ENCODE measurements around the gene TMEM182. TPM values are rescaled to one million over a fixed set of nuclear protein-coding genes. Genes with fewer than 3 reads are reported as not detected.

The TMEM182 gene
- total RNA-seq, 2 experiments from 2014 or later, result 2.0 to 2.7 TPM

- H3K4me1 Mint-ChIP-seq (ENCODE audit: low read depth), result no peaks in the 10 kb centered on the region
- H3K9me3 Mint-ChIP-seq, result no peaks in the 10 kb centered on the region
- TF ChIP-seq CTCF (IDR thresholded peaks at IDR 0.05), result no peak
- Histone ChIP-seq H3K27ac (ENCODE audit: low read depth in 1 of 2, low read length in 2 of 2) (no peak overlapping the region), H3K36me3 (ENCODE audit: insufficient read depth, low read length) (no peaks in the 10 kb centered on the region), H3K4me1 (ENCODE audit: insufficient read depth, low read length) (no peaks in the 10 kb centered on the region), H3K9me3 (ENCODE audit: control insufficient read depth in 1 of 2, insufficient read depth in 1 of 2, low read length in 2 of 2) (no peaks in the 10 kb centered on the region), H3K4me3 (ENCODE audit: low read length) (no peak overlapping the region), H3K27me3 (ENCODE audit: control insufficient read depth in 1 of 2, insufficient read depth in 2 of 2, low read length in 2 of 2) (no peaks in the 10 kb centered on the region)
- ATAC-seq (ENCODE audit: poor library complexity) (no peak), DNase-seq (no peak)
- H3K27ac Mint-ChIP-seq, result no peak overlapping the region
- H3K4me3 Mint-ChIP-seq, result no peak overlapping the region
- H3K36me3 Mint-ChIP-seq (ENCODE audit: low read depth), result peaks cover 25% of the 10 kb centered on the region
- intact Hi-C loops (cut with DNase I, micrococcal nuclease), result no loop called here
- ChIA-PET POLR2A (interaction anchor here (0.6 kb wide), 1 partner anchor 16 kb away, joined by 3 read pairs; no protein-coding TSS in a partner anchor), CTCF (no interaction called here)
- H3K27me3 Mint-ChIP-seq, result no peaks in the 10 kb centered on the region
Observed at GRCh38 chr2:102784940-102785339, 23.1 kb downstream of the TMEM182 start.

- no peak for DNase-seq
- no peak for ATAC-seq (ENCODE audit: poor library complexity)
- CTCF ChIA-PET, result no interaction called here
- H3K9me3 Mint-ChIP-seq, result no peaks in the 10 kb centered on the region
- no peaks in the 10 kb centered on the region for H3K9me3 ChIP-seq (ENCODE audit: control insufficient read depth in 1 of 2, insufficient read depth in 1 of 2, low read length in 2 of 2)
- H3K4me1 ChIP-seq (ENCODE audit: insufficient read depth, low read length), result no peaks in the 10 kb centered on the region
- intact Hi-C loops (cut with DNase I, micrococcal nuclease), result no loop called here
- POLR2A ChIA-PET, result no interaction called here
- no peak overlapping the region for H3K4me3 Mint-ChIP-seq
- no peak overlapping the region for H3K27ac ChIP-seq (ENCODE audit: low read depth in 1 of 2, low read length in 2 of 2)
- no peaks in the 10 kb centered on the region for H3K4me1 Mint-ChIP-seq (ENCODE audit: low read depth)
- H3K4me3 ChIP-seq (ENCODE audit: low read length), result no peak overlapping the region
- no peak for TF ChIP-seq CTCF (IDR thresholded peaks at IDR 0.05)
- H3K36me3 Mint-ChIP-seq (ENCODE audit: low read depth), result peaks cover 17% of the 10 kb centered on the region
- no peaks in the 10 kb centered on the region for H3K27me3 ChIP-seq (ENCODE audit: control insufficient read depth in 1 of 2, insufficient read depth in 2 of 2, low read length in 2 of 2)
- H3K27ac Mint-ChIP-seq, result no peak overlapping the region
- no peaks in the 10 kb centered on the region for H3K27me3 Mint-ChIP-seq
- H3K36me3 ChIP-seq (ENCODE audit: insufficient read depth, low read length), result no peaks in the 10 kb centered on the region
Observed at GRCh38 chr2:102788216-102788884, 26.5 kb downstream of the TMEM182 start.

- H3K4me1 Mint-ChIP-seq (ENCODE audit: low read depth), result no peaks in the 10 kb centered on the region
- Histone ChIP-seq H3K36me3 (ENCODE audit: insufficient read depth, low read length) (no peaks in the 10 kb centered on the region), H3K9me3 (ENCODE audit: control insufficient read depth in 1 of 2, insufficient read depth in 1 of 2, low read length in 2 of 2) (no peaks in the 10 kb centered on the region), H3K4me1 (ENCODE audit: insufficient read depth, low read length) (no peaks in the 10 kb centered on the region), H3K4me3 (ENCODE audit: low read length) (no peak overlapping the region), H3K27ac (ENCODE audit: low read depth in 1 of 2, low read length in 2 of 2) (no peak overlapping the region), H3K27me3 (ENCODE audit: control insufficient read depth in 1 of 2, insufficient read depth in 2 of 2, low read length in 2 of 2) (no peaks in the 10 kb centered on the region)
- ChIA-PET CTCF (no interaction called here), POLR2A (no interaction called here)
- no peaks in the 10 kb centered on the region for H3K27me3 Mint-ChIP-seq
- no peak for ATAC-seq (ENCODE audit: poor library complexity)
- H3K27ac Mint-ChIP-seq, result no peak overlapping the region
- no peak for TF ChIP-seq CTCF (IDR thresholded peaks at IDR 0.05)
- no peak overlapping the region for H3K4me3 Mint-ChIP-seq
- intact Hi-C loops (cut with DNase I, micrococcal nuclease), result no loop called here
- DNase-seq, result no peak
- no peaks in the 10 kb centered on the region for H3K9me3 Mint-ChIP-seq
- H3K36me3 Mint-ChIP-seq (ENCODE audit: low read depth), result peaks cover 17% of the 10 kb centered on the region
Observed at GRCh38 chr2:102788885-102789260, 27.0 kb downstream of the TMEM182 start.

Measured in CD4-positive, alpha-beta T cell (primary cell).